OCI-LY1 (cell line): ENCODE measurements around the gene KLHL29.

ENCODE experiments used
- H2AFZ ChIP-seq: fragments of 200-600 bp; sonication (generic), shearing (Covaris generic); 2 replicates; pipeline ENCODE4 v1.6.0; 2014; ENCODE audit warnings: antibody characterized with exemption, mild to moderate bottlenecking, low read length
- H3F3A ChIP-seq: fragments of 200-600 bp; sonication (generic), shearing (Covaris generic); 2 replicates; pipeline ENCODE4 v1.6.0; 2014; ENCODE audit warnings: mild to moderate bottlenecking, antibody characterized with exemption, low read length, moderate library complexity; ENCODE audit not compliant: insufficient read depth
- H3K27ac ChIP-seq: fragments of 200-600 bp; sonication (generic); 2 replicates; pipeline ENCODE4 v1.5.1; 2014; ENCODE audit warnings: low read length, mixed run types, mild to moderate bottlenecking, low read depth; ENCODE audit not compliant: poor library complexity, severe bottlenecking
- H3K27me3 ChIP-seq: fragments of 200-600 bp; sonication (generic); 2 replicates; pipeline ENCODE4 v1.6.0; 2014; ENCODE audit warnings: antibody characterized with exemption, mild to moderate bottlenecking, low read length, moderate library complexity; ENCODE audit not compliant: insufficient read depth
- H3K36me3 ChIP-seq: fragments of 200-600 bp; sonication (generic); 2 replicates; pipeline ENCODE4 v1.6.1; 2014; ENCODE audit warnings: mild to moderate bottlenecking, antibody characterized with exemption, low read length, moderate library complexity, mixed read lengths; ENCODE audit not compliant: insufficient read depth
- H3K4me1 ChIP-seq: fragments of 200-600 bp; sonication (generic); 2 replicates; pipeline ENCODE4 v1.5.1; 2014; ENCODE audit warnings: mild to moderate bottlenecking, low read length, moderate library complexity; ENCODE audit not compliant: insufficient read depth, severe bottlenecking
- H3K4me2 ChIP-seq: fragments of 200-600 bp; sonication (generic), shearing (Covaris generic); 2 replicates; pipeline ENCODE4 v1.6.1; 2014; ENCODE audit warnings: low read length
- H3K4me3 ChIP-seq: fragments of 200-600 bp; sonication (generic); 2 replicates; pipeline ENCODE4 v1.5.1; 2014; ENCODE audit warnings: low read length, low read depth, mild to moderate bottlenecking, mixed read lengths; ENCODE audit not compliant: poor library complexity, severe bottlenecking
- H3K79me2 ChIP-seq: fragments of 200-600 bp; shearing (Covaris generic); 2 replicates; pipeline ENCODE4 v1.6.1; 2016; ENCODE audit warnings: mixed run types, low read length, mixed read lengths; ENCODE audit not compliant: insufficient read depth
- H3K9ac ChIP-seq: fragments of 200-600 bp; sonication (generic), shearing (Covaris generic); 2 replicates; pipeline ENCODE4 v1.6.1; 2014; ENCODE audit warnings: mild to moderate bottlenecking, low read length, mixed read lengths
- H3K9me2 ChIP-seq: fragments of 200-600 bp; sonication (generic), shearing (Covaris generic); 2 replicates; pipeline ENCODE4 v1.6.1; 2014; ENCODE audit warnings: low read depth, mild to moderate bottlenecking, low read length, mixed read lengths
- H3K9me3 ChIP-seq: fragments of 200-600 bp; shearing (Covaris generic); 2 replicates; pipeline ENCODE4 v1.6.1; 2014; ENCODE audit warnings: low read length, mixed read lengths
- H4K20me1 ChIP-seq: fragments of 200-600 bp; sonication (generic), shearing (Covaris generic); 2 replicates; pipeline ENCODE4 v1.6.0; 2016; ENCODE audit warnings: mild to moderate bottlenecking, low read length; ENCODE audit not compliant: insufficient read depth
- EZH2 ChIP-seq: fragments of 200-600 bp; sonication (generic), shearing (Covaris generic); IDR thresholded peaks from 2 replicates; pipeline ENCODE4 v1.8.0; 2017; ENCODE audit warnings: borderline replicate concordance, mixed run types, mild to moderate bottlenecking, antibody characterized with exemption, low read length, moderate library complexity, mixed read lengths
- TF ChIP-seq, protein P1 (sequence below): fragments of 200-600 bp; sonication (generic), shearing (Covaris generic); IDR thresholded peaks from 2 replicates; pipeline ENCODE4 v1.5.1; 2017; ENCODE audit warnings: mild to moderate bottlenecking, antibody characterized with exemption, low read length, moderate library complexity, mixed read lengths

KLHL29 gene

DNA sequence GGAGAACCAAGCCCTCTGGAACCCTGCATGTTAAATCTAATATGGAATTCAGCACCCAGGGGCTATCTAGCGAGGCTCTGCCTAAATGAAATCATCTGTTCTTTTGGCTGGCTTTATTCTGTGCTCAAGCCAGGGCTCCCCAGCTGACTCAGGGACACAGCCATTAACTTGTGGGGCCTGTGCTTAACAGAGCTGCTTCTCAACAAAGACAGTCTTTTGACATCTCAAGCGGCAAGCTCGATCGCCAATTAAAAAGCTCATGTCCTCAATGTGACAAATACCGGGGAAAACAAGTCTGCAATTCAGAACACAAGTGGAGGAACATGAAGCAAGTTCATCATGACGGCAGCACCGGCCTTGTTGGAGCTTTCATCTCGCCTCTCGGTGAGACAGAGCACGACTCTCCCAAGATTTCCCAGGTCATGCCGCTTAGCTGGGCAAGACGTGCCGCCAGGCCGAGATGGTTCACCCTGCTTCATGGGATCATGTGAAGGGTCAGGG lies 64.9 kb downstream of the KLHL29 start:
- no peak overlapping the region for H3K27ac ChIP-seq
- no peaks in the 10 kb centered on the region for H3K27me3 ChIP-seq
- no peaks in the 10 kb centered on the region for H3K4me1 ChIP-seq
- no peak overlapping the region for H3K4me2 ChIP-seq
- no peak overlapping the region for H2AFZ ChIP-seq
- H3K9me2 ChIP-seq, result no peaks in the 10 kb centered on the region
- H3F3A ChIP-seq, result no peaks in the 10 kb centered on the region
- H3K79me2 ChIP-seq, result no peaks in the 10 kb centered on the region
- H3K9me3 ChIP-seq, result no peaks in the 10 kb centered on the region
- H3K9ac ChIP-seq, result no peak overlapping the region
- H3K36me3 ChIP-seq, result no peaks in the 10 kb centered on the region
- TF ChIP-seq, protein P1, sequence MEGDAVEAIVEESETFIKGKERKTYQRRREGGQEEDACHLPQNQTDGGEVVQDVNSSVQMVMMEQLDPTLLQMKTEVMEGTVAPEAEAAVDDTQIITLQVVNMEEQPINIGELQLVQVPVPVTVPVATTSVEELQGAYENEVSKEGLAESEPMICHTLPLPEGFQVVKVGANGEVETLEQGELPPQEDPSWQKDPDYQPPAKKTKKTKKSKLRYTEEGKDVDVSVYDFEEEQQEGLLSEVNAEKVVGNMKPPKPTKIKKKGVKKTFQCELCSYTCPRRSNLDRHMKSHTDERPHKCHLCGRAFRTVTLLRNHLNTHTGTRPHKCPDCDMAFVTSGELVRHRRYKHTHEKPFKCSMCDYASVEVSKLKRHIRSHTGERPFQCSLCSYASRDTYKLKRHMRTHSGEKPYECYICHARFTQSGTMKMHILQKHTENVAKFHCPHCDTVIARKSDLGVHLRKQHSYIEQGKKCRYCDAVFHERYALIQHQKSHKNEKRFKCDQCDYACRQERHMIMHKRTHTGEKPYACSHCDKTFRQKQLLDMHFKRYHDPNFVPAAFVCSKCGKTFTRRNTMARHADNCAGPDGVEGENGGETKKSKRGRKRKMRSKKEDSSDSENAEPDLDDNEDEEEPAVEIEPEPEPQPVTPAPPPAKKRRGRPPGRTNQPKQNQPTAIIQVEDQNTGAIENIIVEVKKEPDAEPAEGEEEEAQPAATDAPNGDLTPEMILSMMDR, result no peak
- TF ChIP-seq EZH2, result no peak
- H3K4me3 ChIP-seq, result no peak overlapping the region
- H4K20me1 ChIP-seq, result no peaks in the 10 kb centered on the region

DNA sequence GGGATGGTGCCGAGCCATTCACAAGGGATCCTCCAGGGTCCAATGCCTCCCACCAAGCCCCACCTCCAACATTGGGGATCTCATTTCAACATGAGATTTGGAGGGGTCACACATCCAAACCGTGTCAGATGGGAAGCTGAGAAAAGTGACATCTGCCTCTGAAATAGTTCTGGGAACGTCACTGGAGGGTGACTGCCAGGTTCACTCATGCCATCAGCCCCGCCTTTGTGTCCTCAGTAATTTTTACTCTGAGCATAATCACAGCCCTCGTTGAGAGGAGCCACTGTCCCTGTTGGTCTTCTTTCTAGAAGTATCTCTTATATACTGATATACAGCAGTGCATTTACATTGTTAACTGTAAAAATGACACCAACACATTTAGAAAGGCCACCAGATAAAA lies 67.4 kb downstream of the KLHL29 start:
- no peak overlapping the region for H3K4me2 ChIP-seq
- no peak overlapping the region for H3K4me3 ChIP-seq
- H3K36me3 ChIP-seq, result no peaks in the 10 kb centered on the region
- no peak overlapping the region for H2AFZ ChIP-seq
- H3K9me2 ChIP-seq, result no peaks in the 10 kb centered on the region
- no peaks in the 10 kb centered on the region for H3K79me2 ChIP-seq
- no peak overlapping the region for H3K27ac ChIP-seq
- no peaks in the 10 kb centered on the region for H3K27me3 ChIP-seq
- no peaks in the 10 kb centered on the region for H3K4me1 ChIP-seq
- no peak for TF ChIP-seq EZH2
- TF ChIP-seq, protein P1, result no peak
- no peaks in the 10 kb centered on the region for H3F3A ChIP-seq
- H4K20me1 ChIP-seq, result no peaks in the 10 kb centered on the region
- no peak overlapping the region for H3K9ac ChIP-seq
- no peaks in the 10 kb centered on the region for H3K9me3 ChIP-seq

DNA sequence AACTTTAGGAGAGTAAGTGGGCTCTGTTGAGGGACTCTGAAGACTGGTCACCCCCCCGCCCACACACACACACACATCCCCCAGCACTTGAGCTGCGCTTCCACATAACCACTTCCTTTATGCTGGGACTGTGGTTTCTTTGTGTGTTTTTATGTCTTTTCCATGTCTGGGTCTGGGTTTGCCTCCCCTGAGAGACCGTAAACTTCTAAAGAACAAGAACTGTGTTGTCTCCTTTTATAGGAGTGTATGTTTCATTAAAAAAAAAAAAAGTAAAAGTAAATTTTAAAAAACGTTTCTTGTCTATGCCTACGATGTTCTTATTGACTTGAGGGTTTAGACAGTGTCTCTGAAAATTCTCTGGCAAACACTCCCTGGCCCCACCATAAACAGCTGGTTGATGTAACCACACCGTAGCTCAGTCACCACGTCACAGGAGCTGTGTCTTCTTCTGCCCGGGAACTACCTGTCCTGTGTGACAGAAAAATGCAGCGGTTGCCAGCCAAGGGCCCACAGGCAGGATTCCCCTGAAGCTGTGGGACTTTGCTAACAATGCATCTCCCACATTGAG lies 68.0 kb downstream of the KLHL29 start:
- Histone ChIP-seq H3K9me2 (no peaks in the 10 kb centered on the region), H3K9ac (no peak overlapping the region), H3K79me2 (no peaks in the 10 kb centered on the region), H3K4me3 (no peak overlapping the region), H3K36me3 (no peaks in the 10 kb centered on the region), H3K4me1 (no peaks in the 10 kb centered on the region), H2AFZ (no peak overlapping the region), H3F3A (no peaks in the 10 kb centered on the region), H4K20me1 (no peaks in the 10 kb centered on the region), H3K4me2 (no peak overlapping the region), H3K27me3 (no peaks in the 10 kb centered on the region), H3K9me3 (no peaks in the 10 kb centered on the region), H3K27ac (no peak overlapping the region)
- TF ChIP-seq, protein P1, result no peak
- no peak for TF ChIP-seq EZH2
